ENCODE data around the gene SLC25A22. TPM values are rescaled to one million over a fixed set of nuclear protein-coding genes. Genes with fewer than 3 reads are reported as not detected.

SLC25A22 gene
- total and polyA plus RNA-seq, 9 donors, result 0.42 to 23.3 (median 15.5) TPM

GRCh38 chr11:765802-766091, 32.3 kb downstream of the SLC25A22 start:
- H3K27me3 ChIP-seq, result no peaks in the 10 kb centered on the region

DNA sequence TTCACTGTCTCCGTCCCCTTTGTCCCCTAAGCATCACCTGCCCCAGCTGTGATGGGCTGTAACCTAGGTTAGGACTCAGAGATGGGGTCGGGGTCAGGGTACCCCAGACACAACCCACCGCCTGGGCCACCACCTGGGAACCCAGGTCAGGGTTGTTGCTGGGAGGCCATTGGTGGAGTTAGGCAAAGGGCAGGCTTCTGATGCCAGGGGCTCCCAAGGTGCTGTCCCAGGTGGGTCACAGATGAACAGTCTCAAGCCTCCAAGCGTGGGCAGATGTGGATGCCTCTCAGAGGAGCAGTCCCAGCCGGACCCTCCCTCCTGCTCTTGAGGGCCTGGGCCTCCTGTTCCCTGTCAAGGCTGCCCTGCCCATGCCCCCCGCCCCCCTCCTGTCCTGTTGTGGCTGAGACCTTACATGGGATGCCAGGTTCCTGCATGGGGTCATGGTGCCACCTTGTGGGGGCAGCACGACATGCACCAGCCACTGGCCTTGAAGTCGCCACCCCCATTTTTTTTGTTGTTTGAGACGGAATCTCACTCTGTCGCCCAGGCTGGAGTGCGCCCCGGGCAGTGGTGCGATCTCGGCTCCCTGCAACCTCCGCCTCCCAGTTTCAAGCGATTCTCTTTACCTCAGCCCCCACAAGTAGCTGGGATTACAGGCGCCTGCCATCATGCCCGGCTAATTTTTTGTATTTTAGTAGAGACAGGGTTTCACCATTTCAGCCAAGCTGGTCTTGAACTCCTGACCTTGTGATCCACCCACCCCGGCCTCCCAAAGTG, 32.9 kb downstream of the SLC25A22 start:
- Histone ChIP-seq H3K4me3 (no peak overlapping the region), H3K4me1 (ENCODE audit: insufficient read depth) (no peaks in the 10 kb centered on the region), H3K27me3 (no peaks in the 10 kb centered on the region), H3K36me3 (no peaks in the 10 kb centered on the region), H3K27ac (no peak overlapping the region), H3K9me3 (no peaks in the 10 kb centered on the region)
- 72 to 76% (median 74%) methylated on average over 19 of the region's 19 CpGs for WGBS, 3 donors
- intact Hi-C loops (cut with DNase I), result no loop called here
- peak in 3 of 5 donors; percentile 49 to 64 (median 51) for DNase-seq
- no peak for TF ChIP-seq POLR2A (IDR thresholded peaks at IDR 0.05)
- TF ChIP-seq, protein P1, sequence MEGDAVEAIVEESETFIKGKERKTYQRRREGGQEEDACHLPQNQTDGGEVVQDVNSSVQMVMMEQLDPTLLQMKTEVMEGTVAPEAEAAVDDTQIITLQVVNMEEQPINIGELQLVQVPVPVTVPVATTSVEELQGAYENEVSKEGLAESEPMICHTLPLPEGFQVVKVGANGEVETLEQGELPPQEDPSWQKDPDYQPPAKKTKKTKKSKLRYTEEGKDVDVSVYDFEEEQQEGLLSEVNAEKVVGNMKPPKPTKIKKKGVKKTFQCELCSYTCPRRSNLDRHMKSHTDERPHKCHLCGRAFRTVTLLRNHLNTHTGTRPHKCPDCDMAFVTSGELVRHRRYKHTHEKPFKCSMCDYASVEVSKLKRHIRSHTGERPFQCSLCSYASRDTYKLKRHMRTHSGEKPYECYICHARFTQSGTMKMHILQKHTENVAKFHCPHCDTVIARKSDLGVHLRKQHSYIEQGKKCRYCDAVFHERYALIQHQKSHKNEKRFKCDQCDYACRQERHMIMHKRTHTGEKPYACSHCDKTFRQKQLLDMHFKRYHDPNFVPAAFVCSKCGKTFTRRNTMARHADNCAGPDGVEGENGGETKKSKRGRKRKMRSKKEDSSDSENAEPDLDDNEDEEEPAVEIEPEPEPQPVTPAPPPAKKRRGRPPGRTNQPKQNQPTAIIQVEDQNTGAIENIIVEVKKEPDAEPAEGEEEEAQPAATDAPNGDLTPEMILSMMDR (IDR thresholded peaks at IDR 0.05), result peak in 2 of 3 donors; percentile 24 to 38

More at GRCh38 chr11:765802-766091, 32.3 kb downstream of the SLC25A22 start:
- no peaks in the 10 kb centered on the region for H3K36me3 ChIP-seq
- H3K4me1 ChIP-seq (ENCODE audit: insufficient read depth), result no peaks in the 10 kb centered on the region
- intact Hi-C loops (cut with DNase I), result no loop called here
- H3K27ac ChIP-seq, result no peak overlapping the region
- H3K9me3 ChIP-seq, result no peaks in the 10 kb centered on the region
- TF ChIP-seq EP300 (IDR thresholded peaks at IDR 0.05), result no peak
- TF ChIP-seq, protein P1 (IDR thresholded peaks at IDR 0.05), result no peak
- TF ChIP-seq POLR2A (IDR thresholded peaks at IDR 0.05), result no peak
- WGBS, 3 donors, result 95 to 96% (median 95%) methylated on average over 8 of the region's 8 CpGs
- no peak for DNase-seq
- no peak overlapping the region for H3K4me3 ChIP-seq

- intact Hi-C loops (cut with DNase I), result no loop called here
- Histone ChIP-seq H3K27ac (no peak overlapping the region), H3K4me1 (ENCODE audit: insufficient read depth) (no peaks in the 10 kb centered on the region), H3K27me3 (no peaks in the 10 kb centered on the region), H3K4me3 (no peak overlapping the region), H3K36me3 (no peaks in the 10 kb centered on the region), H3K9me3 (no peaks in the 10 kb centered on the region)
- DNase-seq, result no peak
- TF ChIP-seq EP300 (IDR thresholded peaks at IDR 0.05), result no peak
- TF ChIP-seq, protein P1 (IDR thresholded peaks at IDR 0.05), result no peak
- TF ChIP-seq POLR2A (IDR thresholded peaks at IDR 0.05), result no peak
- 71 to 78% (median 73%) methylated on average over 18 of the region's 18 CpGs for WGBS, 3 donors
Observed at GRCh38 chr11:764322-765024, 33.6 kb downstream of the SLC25A22 start.

GRCh38 chr11:763549-764321, 34.3 kb downstream of the SLC25A22 start:
- no peaks in the 10 kb centered on the region for H3K27me3 ChIP-seq
- WGBS, 3 donors, result 85 to 90% (median 86%) methylated on average over 22 of the region's 22 CpGs
- no peaks in the 10 kb centered on the region for H3K36me3 ChIP-seq
- TF ChIP-seq, protein P1 (IDR thresholded peaks at IDR 0.05), result no peak
- TF ChIP-seq EP300 (IDR thresholded peaks at IDR 0.05), result no peak
- no peak for TF ChIP-seq POLR2A (IDR thresholded peaks at IDR 0.05)
- H3K27ac ChIP-seq, result no peak overlapping the region
- H3K4me3 ChIP-seq, result no peak overlapping the region
- H3K9me3 ChIP-seq, result no peaks in the 10 kb centered on the region
- DNase-seq, result no peak
- intact Hi-C loops (cut with DNase I), result no loop called here
- H3K4me1 ChIP-seq (ENCODE audit: insufficient read depth), result no peaks in the 10 kb centered on the region
